ENCODE data around the gene SLC39A1.

SLC39A1 gene

GRCh38 chr1:153973525-153973924, 10.2 kb upstream of the SLC39A1 start:
- DNase-seq = no peak

- DNase-seq = no peak
Observed at GRCh38 chr1:153973071-153973470, 9.7 kb upstream of the SLC39A1 start.

GRCh38 chr1:153970346-153970745, 7.0 kb upstream of the SLC39A1 start:
- no peak for DNase-seq

- DNase-seq = no peak
Observed at GRCh38 chr1:153968972-153969371, 5.6 kb upstream of the SLC39A1 start.

- no peak for DNase-seq
Observed at GRCh38 chr1:153968408-153968807, 5.1 kb upstream of the SLC39A1 start.

- no peak for DNase-seq
Observed at GRCh38 chr1:153968000-153968363, 4.6 kb upstream of the SLC39A1 start.

- DNase-seq = peak; percentile 89
Observed at GRCh38 chr1:153967107-153967999, 4.0 kb upstream of the SLC39A1 start, which contains the start of gene CREB3L4. Gene CREB3L4, plus strand, starts transcription at chr1:153967902. Its CDS starts 624 bp downstream, at chr1:153968526.

GRCh38 chr1:153963850-153964331, 554 bp upstream of the SLC39A1 start:
- no peak for DNase-seq

GRCh38 chr1:153962088-153963029, 978 bp downstream of the SLC39A1 start:
- DNase-seq = peak; percentile 22

- no peak for DNase-seq
Observed at GRCh38 chr1:153961421-153961820, 1.9 kb downstream of the SLC39A1 start.

GRCh38 chr1:153960206-153960605, 3.1 kb downstream of the SLC39A1 start:
- DNase-seq = no peak

GRCh38 chr1:153959454-153959853, 3.9 kb downstream of the SLC39A1 start:
- no peak for DNase-seq

- no peak for DNase-seq
Observed at GRCh38 chr1:153958961-153959260, 4.4 kb downstream of the SLC39A1 start.

- DNase-seq = peak; percentile 98
Observed at GRCh38 chr1:153958111-153958960, 5.0 kb downstream of the SLC39A1 start, which contains the start of gene CRTC2. Gene CRTC2, minus strand, starts transcription at chr1:153958612. Its CDS starts 115 bp downstream, at chr1:153958497.

- no peak for DNase-seq
Observed at GRCh38 chr1:153957744-153958110, 5.6 kb downstream of the SLC39A1 start.

GRCh38 chr1:153956997-153957715, 6.2 kb downstream of the SLC39A1 start:
- DNase-seq = no peak

GRCh38 chr1:153954826-153955225, 8.5 kb downstream of the SLC39A1 start:
- no peak for DNase-seq

- DNase-seq = no peak
Observed at GRCh38 chr1:153953859-153954365, 9.4 kb downstream of the SLC39A1 start.

- no peak for DNase-seq
Observed at GRCh38 chr1:153951801-153952200, 11.5 kb downstream of the SLC39A1 start.

- DNase-seq = no peak
Observed at GRCh38 chr1:153951183-153951582, 12.2 kb downstream of the SLC39A1 start.

GRCh38 chr1:153946622-153947241, 16.6 kb downstream of the SLC39A1 start, which contains the start of gene DENND4B:
Gene DENND4B, minus strand, starts transcription at chr1:153946718. Its CDS starts 2,344 bp downstream, at chr1:153944374.
- DNase-seq = peak; percentile 46
